Epidermal melanocyte (primary cell): ENCODE results near the gene CIC.
A peak's percentile ranks its signal among the peaks of the same experiment; 100 is the strongest.
"Not testable (repeated sequence)": the region's sequence is repeated elsewhere in the genome, so short reads cannot be mapped to it uniquely, and the experiment has no call there.

Source experiments
- DNase-seq: peaks from one replicate; pipeline ENCODE4 v3.0.0; 2011; ENCODE audit warnings: low spot score; ENCODE audit not compliant: insufficient read length

Gene CIC

GRCh38 chr19:42254850-42255765 lies 13.9 kb upstream of the CIC start, which contains the start of gene ERF:
Gene ERF (minus strand): TSS chr19:42255128. CDS start chr19:42254999, 129 bp downstream.
- peak; percentile 95 for DNase-seq

- DNase-seq: peak; percentile 42
Measured at GRCh38 chr19:42255766-42256745, 13.0 kb upstream of the CIC start.

- not testable (repeated sequence) for DNase-seq
Measured at GRCh38 chr19:42257842-42258241, 11.2 kb upstream of the CIC start.

- peak; percentile 1 for DNase-seq
Measured at GRCh38 chr19:42261763-42262162, 7.3 kb upstream of the CIC start.

GRCh38 chr19:42266105-42266504 lies 2.9 kb upstream of the CIC start:
- not testable (repeated sequence) for DNase-seq

GRCh38 chr19:42266928-42267603 lies 2.0 kb upstream of the CIC start:
- not testable (repeated sequence) for DNase-seq

- DNase-seq: no peak
Measured at GRCh38 chr19:42267644-42268141, 1.4 kb upstream of the CIC start.

GRCh38 chr19:42268142-42268703 lies 829 bp upstream of the CIC start:
- DNase-seq: peak; percentile 92

GRCh38 chr19:42269478-42270345 lies 660 bp downstream of the CIC start:
- DNase-seq: no peak

- DNase-seq: no peak
Measured at GRCh38 chr19:42270346-42271044, 1.4 kb downstream of the CIC start.

- DNase-seq: no peak
Measured at GRCh38 chr19:42271045-42271419, 2.0 kb downstream of the CIC start.

GRCh38 chr19:42271861-42272534 lies 2.9 kb downstream of the CIC start:
- no peak for DNase-seq

- DNase-seq: no peak
Measured at GRCh38 chr19:42272535-42272897, 3.5 kb downstream of the CIC start.

GRCh38 chr19:42272989-42273406 lies 3.9 kb downstream of the CIC start:
- DNase-seq: no peak

GRCh38 chr19:42273407-42274064 lies 4.5 kb downstream of the CIC start:
- DNase-seq: no peak

- no peak for DNase-seq
Measured at GRCh38 chr19:42274065-42274682, 5.1 kb downstream of the CIC start.

- DNase-seq: no peak
Measured at GRCh38 chr19:42275103-42275502, 6.1 kb downstream of the CIC start.

GRCh38 chr19:42275517-42275916 lies 6.5 kb downstream of the CIC start:
- DNase-seq: no peak
